Mesenchymal stem cell (in vitro differentiated cells and primary cell): Measurements from ENCODE around the gene MACROD2.

ENCODE experiments used
- DNase-seq: peaks from one replicate; pipeline ENCODE4 v3.0.0-alpha.2; 2013
- H2AFZ ChIP-seq: one replicate; pipeline ENCODE4 v1.6.1; 2013; ENCODE audit warnings: low read depth, mild to moderate bottlenecking, control low read depth, inconsistent platforms, low read length, moderate library complexity
- H2AK5ac ChIP-seq: 2 replicates; pipeline ENCODE4 v1.6.1; 2013; ENCODE audit warnings: low read length, moderate library complexity, mild to moderate bottlenecking, inconsistent platforms; ENCODE audit not compliant: severe bottlenecking
- H2BK120ac ChIP-seq: one replicate; pipeline ENCODE4 v1.6.1; 2013; ENCODE audit warnings: low read depth, mild to moderate bottlenecking, inconsistent platforms, low read length, moderate library complexity
- H2BK12ac ChIP-seq, 2 experiments: one replicate each; pipeline ENCODE4 v1.6.1; 2013; ENCODE audit warnings: inconsistent platforms in 2 of 2, low read length in 2 of 2, mild to moderate bottlenecking in 2 of 2, moderate library complexity in 2 of 2, control low read depth in 1 of 2
- H2BK15ac ChIP-seq: one replicate; pipeline ENCODE4 v1.6.1; 2013; ENCODE audit warnings: mild to moderate bottlenecking, low read depth, inconsistent platforms; ENCODE audit not compliant: poor library complexity, severe bottlenecking
- H2BK5ac ChIP-seq: 2 replicates; pipeline ENCODE4 v1.6.1; 2013; ENCODE audit warnings: low read depth, mild to moderate bottlenecking, low read length, control low read depth, inconsistent platforms; ENCODE audit not compliant: poor library complexity, severe bottlenecking
- H3K14ac ChIP-seq, 2 experiments: one replicate each; pipeline ENCODE4 v1.6.1; 2013; ENCODE audit warnings: inconsistent platforms in 2 of 2, low read length in 2 of 2, control low read depth in 1 of 2, mild to moderate bottlenecking in 1 of 2, moderate library complexity in 1 of 2
- H3K18ac ChIP-seq, 2 experiments: one replicate each; pipeline ENCODE4 v1.6.1; 2013; ENCODE audit warnings: inconsistent platforms in 2 of 2, low read length in 2 of 2, control low read depth in 1 of 2, low read depth in 1 of 2, mild to moderate bottlenecking in 1 of 2
- H3K23ac ChIP-seq, 2 experiments: one replicate each; pipeline ENCODE4 v1.6.1; 2013; ENCODE audit warnings: inconsistent platforms in 2 of 2, low read length in 2 of 2, mild to moderate bottlenecking in 2 of 2, moderate library complexity in 2 of 2, control low read depth in 1 of 2
- H3K27ac ChIP-seq: 2 replicates; pipeline ENCODE4 v1.5.1; 2013; ENCODE audit warnings: mild to moderate bottlenecking, moderate library complexity, low read length, control low read depth, inconsistent platforms; ENCODE audit not compliant: poor library complexity, severe bottlenecking
- H3K27me3 ChIP-seq, 2 experiments: 2 replicates each; pipeline versions ENCODE4 v1.6.1 to v1.7.0; 2013; ENCODE audit warnings: low read length in 2 of 2, mild to moderate bottlenecking in 2 of 2, moderate library complexity in 2 of 2, control low read depth in 1 of 2, inconsistent platforms in 1 of 2; ENCODE audit not compliant: control insufficient read depth in 1 of 2, insufficient read depth in 1 of 2
- H3K36me3 ChIP-seq, 2 experiments: 2 replicates each; pipeline versions ENCODE4 v1.6.1 to v1.7.0; 2013; ENCODE audit warnings: low read length in 2 of 2, control low read depth in 1 of 2, inconsistent platforms in 1 of 2, low read depth in 1 of 2, mild to moderate bottlenecking in 1 of 2; ENCODE audit not compliant: insufficient read depth in 2 of 2, control insufficient read depth in 1 of 2
- H3K4ac ChIP-seq, 2 experiments: one replicate each; pipeline ENCODE4 v1.6.1; 2013; ENCODE audit warnings: inconsistent platforms in 2 of 2, low read length in 2 of 2, mild to moderate bottlenecking in 2 of 2, moderate library complexity in 2 of 2, control low read depth in 1 of 2, low read depth in 1 of 2
- H3K4me1 ChIP-seq: 2 replicates; pipeline ENCODE4 v1.6.1; 2013; ENCODE audit warnings: low read depth, low read length, control low read depth; ENCODE audit not compliant: control insufficient read depth, insufficient read depth
- H3K4me2 ChIP-seq: 2 replicates; pipeline ENCODE4 v1.6.1; 2013; ENCODE audit warnings: low read length, mild to moderate bottlenecking, inconsistent platforms; ENCODE audit not compliant: poor library complexity, severe bottlenecking
- H3K4me3 ChIP-seq, 2 experiments: 2 replicates each; pipeline versions ENCODE4 v1.5.1 to v1.7.0; 2013; ENCODE audit warnings: low read length in 2 of 2, mild to moderate bottlenecking in 2 of 2, control low read depth in 1 of 2, low read depth in 1 of 2; ENCODE audit not compliant: insufficient read depth in 1 of 2
- H3K79me1 ChIP-seq: replicated peaks from 2 replicates; pipeline ENCODE4 v1.6.1; 2013; ENCODE audit warnings: mild to moderate bottlenecking, control low read depth, low read length, inconsistent platforms; ENCODE audit not compliant: poor library complexity, severe bottlenecking
- H3K9ac ChIP-seq: 2 replicates; pipeline ENCODE4 v1.7.0; 2013; ENCODE audit warnings: mild to moderate bottlenecking, low read length, moderate library complexity
- H3K9me3 ChIP-seq: 2 replicates; pipeline ENCODE4 v1.7.0; 2013; ENCODE audit warnings: mild to moderate bottlenecking, low read length; ENCODE audit not compliant: control insufficient read depth
- H4K8ac ChIP-seq: one replicate; pipeline ENCODE4 v1.6.1; 2013; ENCODE audit warnings: inconsistent platforms, mild to moderate bottlenecking, low read length, moderate library complexity
- H4K91ac ChIP-seq: one replicate; pipeline ENCODE4 v1.6.1; 2013; ENCODE audit warnings: mild to moderate bottlenecking, low read length, inconsistent platforms
- WGBS: methylation state at CpG from one replicate; pipeline ENCODE4 v1.1.7; 2013; ENCODE audit warnings: mixed read lengths; 5-methylcytosine and 5-hydroxymethylcytosine counted together

The MACROD2 gene

DNA sequence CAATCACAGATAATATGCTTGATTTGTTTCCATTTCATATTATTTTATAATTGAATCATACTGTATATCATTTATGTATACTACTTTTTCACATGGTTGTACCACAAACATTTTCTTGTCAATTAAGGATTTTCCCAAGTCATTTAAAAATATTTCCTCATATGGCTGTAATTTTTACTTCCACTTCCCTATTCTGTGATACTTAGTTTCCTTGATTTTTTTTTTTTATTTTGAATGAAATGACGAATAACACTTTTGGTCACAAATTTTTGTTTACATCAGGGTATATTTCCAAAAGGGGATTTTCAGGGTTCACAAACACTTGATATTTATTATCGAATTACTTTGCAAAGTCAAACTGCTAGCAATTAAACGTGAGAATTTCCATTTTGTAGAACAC is 2062.3 kb downstream of the MACROD2 start:
- no peak overlapping the region for H2BK12ac ChIP-seq
- H2AFZ ChIP-seq = no peak overlapping the region
- H4K91ac ChIP-seq = no peak overlapping the region
- H2BK5ac ChIP-seq = no peak overlapping the region
- no peak overlapping the region for H2BK15ac ChIP-seq
- H3K14ac ChIP-seq = no peak overlapping the region
- no peak overlapping the region for H4K8ac ChIP-seq
- H3K23ac ChIP-seq = no peak overlapping the region
- H3K27ac ChIP-seq = no peak overlapping the region
- 86% methylated on average over 1 of the region's 3 CpGs for WGBS
- no peaks in the 10 kb centered on the region for H3K36me3 ChIP-seq
- H3K9ac ChIP-seq = no peak overlapping the region
- no peak for DNase-seq
- no peak overlapping the region for H3K4me3 ChIP-seq
- no peaks in the 10 kb centered on the region for H3K79me1 ChIP-seq
- H3K9me3 ChIP-seq = no peaks in the 10 kb centered on the region
- no peak overlapping the region for H2AK5ac ChIP-seq
- H3K18ac ChIP-seq = no peak overlapping the region
- no peaks in the 10 kb centered on the region for H3K27me3 ChIP-seq
- H2BK120ac ChIP-seq = no peak overlapping the region
- H3K4me2 ChIP-seq = no peak overlapping the region
- H3K4me1 ChIP-seq = no peaks in the 10 kb centered on the region
- H3K4ac ChIP-seq = no peak overlapping the region

DNA sequence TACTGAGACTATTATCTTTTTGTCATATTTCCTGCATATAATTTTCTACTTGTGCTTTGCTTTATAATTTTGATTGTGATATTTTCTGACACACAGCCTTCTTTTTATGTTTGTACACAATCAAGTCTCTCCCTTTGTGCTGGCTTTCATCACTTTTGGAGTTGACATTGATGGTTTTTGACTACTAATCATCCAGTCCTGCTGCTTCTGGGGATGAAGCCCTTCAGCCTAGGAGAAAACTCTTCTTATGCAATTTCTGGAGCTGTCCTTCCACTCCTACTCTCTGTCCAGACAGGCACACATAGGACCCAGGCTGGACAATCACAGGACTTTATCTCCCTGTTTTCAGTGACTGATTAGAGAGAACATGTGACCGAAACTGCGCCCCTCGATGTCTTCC is 2063.0 kb downstream of the MACROD2 start:
- Histone ChIP-seq H3K4me2 (no peak overlapping the region), H2BK12ac (no peak overlapping the region), H2AK5ac (no peak overlapping the region), H3K9me3 (no peaks in the 10 kb centered on the region), H3K4ac (no peak overlapping the region), H3K27ac (no peak overlapping the region), H3K79me1 (no peaks in the 10 kb centered on the region), H2BK120ac (no peak overlapping the region), H3K23ac (no peak overlapping the region), H3K9ac (no peak overlapping the region), H3K27me3 (no peaks in the 10 kb centered on the region), H3K18ac (no peak overlapping the region), H3K4me3 (no peak overlapping the region), H3K4me1 (peaks cover 3% of the 10 kb centered on the region), H2BK5ac (no peak overlapping the region), H2BK15ac (no peak overlapping the region), H4K8ac (no peak overlapping the region), H4K91ac (no peak overlapping the region), H3K14ac (no peak overlapping the region), H3K36me3 (no peaks in the 10 kb centered on the region), H2AFZ (no peak overlapping the region)
- WGBS = 100% methylated on average over 3 of the region's 3 CpGs
- DNase-seq = no peak

DNA sequence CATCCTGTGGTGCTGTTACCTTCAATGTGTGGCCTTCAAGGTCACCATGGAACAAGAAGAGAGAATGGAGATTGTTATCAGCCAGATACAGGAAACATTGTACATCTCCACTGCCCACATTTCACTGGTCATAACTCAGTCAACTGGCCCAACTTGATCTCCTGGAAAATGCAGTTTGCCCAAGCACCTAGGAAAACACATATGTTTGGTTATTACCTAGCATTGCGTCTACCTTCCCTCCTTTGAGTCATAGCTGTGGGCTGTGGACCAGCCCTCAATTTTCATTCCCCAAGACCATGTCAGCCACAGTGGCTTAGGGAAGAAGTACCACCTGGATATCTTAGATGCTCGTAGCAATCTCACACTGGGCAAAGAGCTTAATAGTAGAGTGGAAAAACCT is 2064.5 kb downstream of the MACROD2 start:
- Histone ChIP-seq H3K4me1 (peaks cover 3% of the 10 kb centered on the region), H4K91ac (no peak overlapping the region), H3K18ac (no peak overlapping the region)

DNA sequence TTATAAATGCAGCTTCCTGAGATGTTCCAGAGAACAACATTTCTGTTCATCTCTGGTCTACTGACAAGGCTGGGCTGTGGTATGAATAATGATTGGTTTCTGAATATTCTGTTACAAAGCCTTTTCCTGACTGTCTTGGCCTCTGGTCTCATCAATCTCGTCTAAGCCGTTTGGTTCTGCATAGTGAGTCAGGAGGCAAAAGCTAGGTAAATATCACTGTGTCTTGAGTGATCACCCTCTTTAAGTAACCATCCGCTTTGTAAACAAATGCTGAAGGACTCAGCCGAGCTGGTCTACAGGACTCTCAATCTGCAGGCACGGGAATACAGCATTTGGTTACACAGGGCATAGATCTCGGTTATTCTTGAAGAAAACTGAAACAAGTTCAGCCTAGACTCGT is 2066.0 kb downstream of the MACROD2 start:
- H4K91ac ChIP-seq = no peak overlapping the region
- H3K4me3 ChIP-seq = no peak overlapping the region
- H3K4me1 ChIP-seq = peaks cover 3% of the 10 kb centered on the region
- no peak overlapping the region for H2AFZ ChIP-seq
- no peak for DNase-seq
- no peaks in the 10 kb centered on the region for H3K79me1 ChIP-seq
- no peak overlapping the region for H2BK5ac ChIP-seq
- H2AK5ac ChIP-seq = no peak overlapping the region
- H3K27me3 ChIP-seq = no peaks in the 10 kb centered on the region
- H2BK15ac ChIP-seq = no peak overlapping the region
- no peak overlapping the region for H4K8ac ChIP-seq
- no peaks in the 10 kb centered on the region for H3K9me3 ChIP-seq
- H3K36me3 ChIP-seq = no peaks in the 10 kb centered on the region
- no peak overlapping the region for H3K4ac ChIP-seq
- no peak overlapping the region for H2BK120ac ChIP-seq
- 32% methylated on average over 7 of the region's 7 CpGs for WGBS
- H3K4me2 ChIP-seq = no peak overlapping the region
- no peak overlapping the region for H3K9ac ChIP-seq
- no peak overlapping the region for H2BK12ac ChIP-seq
- H3K18ac ChIP-seq = no peak overlapping the region
- H3K14ac ChIP-seq = no peak overlapping the region
- H3K27ac ChIP-seq = no peak overlapping the region
- H3K23ac ChIP-seq = no peak overlapping the region

More for the DNA sequence above, 2064.5 kb downstream of the MACROD2 start:
- no peak overlapping the region for H3K14ac ChIP-seq
- 80% methylated on average over 2 of the region's 2 CpGs for WGBS
- no peak overlapping the region for H2BK12ac ChIP-seq
- no peak overlapping the region for H2AK5ac ChIP-seq
- no peak overlapping the region for H2BK15ac ChIP-seq
- H2BK120ac ChIP-seq = no peak overlapping the region
- no peak overlapping the region for H3K9ac ChIP-seq
- no peak overlapping the region for H4K8ac ChIP-seq
- no peak overlapping the region for H3K4ac ChIP-seq
- no peak overlapping the region for H2BK5ac ChIP-seq
- no peak overlapping the region for H2AFZ ChIP-seq
- no peaks in the 10 kb centered on the region for H3K36me3 ChIP-seq
- H3K4me3 ChIP-seq = no peak overlapping the region
- H3K27me3 ChIP-seq = no peaks in the 10 kb centered on the region
- DNase-seq = no peak
- no peak overlapping the region for H3K4me2 ChIP-seq
- H3K27ac ChIP-seq = no peak overlapping the region
- no peaks in the 10 kb centered on the region for H3K79me1 ChIP-seq
- no peak overlapping the region for H3K23ac ChIP-seq
- H3K9me3 ChIP-seq = no peaks in the 10 kb centered on the region
